ENCODE results near the gene BRD3.
A peak's percentile ranks its signal among the peaks of the same experiment; 100 is the strongest.

BRD3 gene

DNA sequence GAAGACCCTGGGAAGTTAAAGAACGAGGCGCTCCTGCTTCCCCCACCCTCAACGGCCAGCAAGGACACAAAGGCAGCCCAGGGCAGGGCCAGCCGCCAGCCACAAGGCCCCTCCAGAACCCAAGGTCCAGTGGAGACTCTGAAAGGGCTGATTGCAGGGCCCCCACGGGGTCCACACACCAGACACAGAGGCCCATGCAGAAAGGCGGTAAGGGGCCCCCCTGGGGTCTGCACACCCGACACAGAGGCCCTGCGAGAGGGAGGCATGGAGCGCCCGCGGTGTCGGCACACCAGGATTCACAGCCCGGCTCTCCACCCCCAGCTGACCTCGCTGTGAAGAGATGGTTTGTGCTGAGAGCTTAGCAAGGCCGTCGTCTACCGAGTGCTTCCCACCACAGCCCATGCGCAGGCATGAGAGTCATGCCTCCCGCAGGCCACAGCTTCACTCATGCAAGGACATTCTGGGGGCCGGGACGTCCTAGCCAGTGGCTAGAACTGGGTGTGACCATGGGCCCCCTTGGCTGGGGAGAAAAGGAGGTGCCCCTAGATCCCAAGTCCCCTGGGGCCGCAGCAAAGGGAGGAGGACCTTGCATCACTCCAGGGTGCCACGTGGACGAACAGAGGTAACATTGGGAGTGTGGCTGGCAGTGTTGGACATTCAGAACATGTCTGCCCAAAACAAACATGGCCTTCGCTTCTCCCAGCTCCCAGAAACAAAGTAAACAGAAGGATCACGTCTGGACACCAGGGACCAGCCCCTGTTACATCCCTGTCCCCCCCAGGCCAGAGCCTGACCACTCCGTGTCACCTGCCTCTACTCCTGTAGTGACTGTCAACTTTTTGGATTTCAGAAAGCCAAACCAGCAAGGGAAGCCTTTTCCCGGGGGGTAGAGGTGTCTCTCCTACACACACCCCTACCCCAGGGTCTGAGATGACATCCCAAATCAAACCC, 9.8 kb downstream of the BRD3 start:
- no peak overlapping the region for H3K4me3 ChIP-seq (ENCODE audit: low read depth, low read length)
- no peak for DNase-seq (ENCODE audit: low read depth)
- TF ChIP-seq, protein P1, sequence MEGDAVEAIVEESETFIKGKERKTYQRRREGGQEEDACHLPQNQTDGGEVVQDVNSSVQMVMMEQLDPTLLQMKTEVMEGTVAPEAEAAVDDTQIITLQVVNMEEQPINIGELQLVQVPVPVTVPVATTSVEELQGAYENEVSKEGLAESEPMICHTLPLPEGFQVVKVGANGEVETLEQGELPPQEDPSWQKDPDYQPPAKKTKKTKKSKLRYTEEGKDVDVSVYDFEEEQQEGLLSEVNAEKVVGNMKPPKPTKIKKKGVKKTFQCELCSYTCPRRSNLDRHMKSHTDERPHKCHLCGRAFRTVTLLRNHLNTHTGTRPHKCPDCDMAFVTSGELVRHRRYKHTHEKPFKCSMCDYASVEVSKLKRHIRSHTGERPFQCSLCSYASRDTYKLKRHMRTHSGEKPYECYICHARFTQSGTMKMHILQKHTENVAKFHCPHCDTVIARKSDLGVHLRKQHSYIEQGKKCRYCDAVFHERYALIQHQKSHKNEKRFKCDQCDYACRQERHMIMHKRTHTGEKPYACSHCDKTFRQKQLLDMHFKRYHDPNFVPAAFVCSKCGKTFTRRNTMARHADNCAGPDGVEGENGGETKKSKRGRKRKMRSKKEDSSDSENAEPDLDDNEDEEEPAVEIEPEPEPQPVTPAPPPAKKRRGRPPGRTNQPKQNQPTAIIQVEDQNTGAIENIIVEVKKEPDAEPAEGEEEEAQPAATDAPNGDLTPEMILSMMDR (IDR thresholded peaks at IDR 0.05; ENCODE audit: control insufficient read depth, extremely low read depth, insufficient read depth), result no peak

DNA sequence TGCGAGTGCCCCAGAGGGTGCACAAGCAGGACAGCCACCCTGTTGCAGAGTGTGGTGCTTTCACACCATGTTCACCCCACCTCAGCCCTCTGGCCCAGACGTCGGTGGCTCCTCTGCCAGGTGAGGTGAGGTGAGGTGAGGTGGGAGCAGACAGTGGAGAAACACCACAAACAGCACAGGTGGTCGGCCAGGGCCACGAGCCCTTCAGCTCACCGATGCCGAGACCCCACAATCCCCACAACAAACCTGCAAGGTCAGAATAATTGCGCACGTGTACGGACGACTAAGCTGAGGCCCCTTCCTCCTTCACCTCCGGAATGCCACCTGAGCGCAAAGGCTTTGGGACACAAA, 10.5 kb downstream of the BRD3 start:
- no peak for DNase-seq (ENCODE audit: low read depth)
- H3K4me3 ChIP-seq (ENCODE audit: low read depth, low read length), result no peak overlapping the region
- TF ChIP-seq, protein P1 (IDR thresholded peaks at IDR 0.05; ENCODE audit: control insufficient read depth, extremely low read depth, insufficient read depth), result no peak

DNA sequence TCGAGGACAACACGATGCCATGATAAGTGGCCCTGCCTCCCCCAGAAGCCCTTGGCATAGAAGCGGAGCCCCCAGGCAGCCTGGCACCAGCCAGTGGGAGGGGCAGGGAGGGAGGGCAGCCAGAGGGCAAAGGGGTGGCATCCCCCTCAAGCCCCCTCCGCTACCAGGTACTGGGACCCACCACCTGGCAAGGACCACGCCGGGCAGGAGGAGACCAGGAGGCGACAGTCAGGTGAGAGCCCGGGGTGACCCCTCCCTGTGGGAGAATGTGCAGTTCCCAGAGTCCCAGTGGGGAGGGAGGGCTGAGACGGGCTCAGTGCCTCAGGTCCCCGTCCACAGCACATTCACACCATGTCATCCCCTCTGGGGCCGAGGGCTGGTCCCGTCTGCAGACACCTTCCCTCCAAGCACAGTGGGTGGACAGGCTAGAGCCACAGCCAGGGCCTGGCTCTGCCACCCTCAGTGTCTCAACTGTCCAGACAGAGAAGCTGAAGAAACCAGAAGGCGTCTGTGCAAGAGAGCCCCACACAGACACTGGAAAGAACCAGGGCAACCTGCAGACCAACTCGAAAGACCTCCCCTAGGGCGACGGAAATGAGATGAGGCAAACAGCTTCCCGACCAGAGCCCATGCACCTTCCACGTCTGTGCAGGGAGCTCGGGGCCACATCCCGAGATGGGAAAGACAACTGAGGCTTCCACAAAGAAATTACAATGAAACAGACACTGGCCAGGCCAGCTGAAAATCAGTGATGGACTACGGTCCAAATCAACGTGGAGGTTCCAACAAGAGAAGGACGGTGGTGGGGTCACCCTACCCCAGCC, 11.1 kb downstream of the BRD3 start:
- TF ChIP-seq, protein P1 (IDR thresholded peaks at IDR 0.05; ENCODE audit: control insufficient read depth, extremely low read depth, insufficient read depth), result no peak
- DNase-seq (ENCODE audit: low read depth), result no peak
- H3K4me3 ChIP-seq (ENCODE audit: low read depth, low read length), result no peak overlapping the region

DNA sequence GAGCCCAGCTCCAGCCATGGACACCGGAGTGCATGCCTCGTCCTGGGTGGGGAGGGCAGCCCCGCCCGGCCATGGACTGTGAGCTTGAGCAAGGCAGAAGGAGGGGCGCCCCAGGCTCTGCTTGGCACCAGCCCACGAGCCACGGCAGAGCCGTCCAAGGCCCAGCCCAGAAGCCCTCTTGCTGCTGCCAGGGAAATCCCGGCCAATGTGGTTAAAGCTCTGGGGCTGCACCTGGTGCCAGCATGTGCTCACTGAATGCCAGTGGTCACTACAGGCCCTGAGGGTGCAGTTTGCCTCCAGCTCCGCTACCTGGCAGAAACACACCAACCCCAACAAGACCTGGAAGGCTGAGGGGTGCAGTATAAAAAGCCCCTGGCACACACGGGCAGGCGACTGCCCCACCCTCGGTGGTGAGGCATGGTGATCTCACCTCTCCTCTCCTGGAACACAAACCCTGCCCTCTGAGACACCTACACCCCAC, 11.8 kb downstream of the BRD3 start:
- TF ChIP-seq, protein P1 (IDR thresholded peaks at IDR 0.05; ENCODE audit: control insufficient read depth, extremely low read depth, insufficient read depth), result no peak
- H3K4me3 ChIP-seq (ENCODE audit: low read depth, low read length), result no peak overlapping the region
- peak; percentile 55 for DNase-seq (ENCODE audit: low read depth)

DNA sequence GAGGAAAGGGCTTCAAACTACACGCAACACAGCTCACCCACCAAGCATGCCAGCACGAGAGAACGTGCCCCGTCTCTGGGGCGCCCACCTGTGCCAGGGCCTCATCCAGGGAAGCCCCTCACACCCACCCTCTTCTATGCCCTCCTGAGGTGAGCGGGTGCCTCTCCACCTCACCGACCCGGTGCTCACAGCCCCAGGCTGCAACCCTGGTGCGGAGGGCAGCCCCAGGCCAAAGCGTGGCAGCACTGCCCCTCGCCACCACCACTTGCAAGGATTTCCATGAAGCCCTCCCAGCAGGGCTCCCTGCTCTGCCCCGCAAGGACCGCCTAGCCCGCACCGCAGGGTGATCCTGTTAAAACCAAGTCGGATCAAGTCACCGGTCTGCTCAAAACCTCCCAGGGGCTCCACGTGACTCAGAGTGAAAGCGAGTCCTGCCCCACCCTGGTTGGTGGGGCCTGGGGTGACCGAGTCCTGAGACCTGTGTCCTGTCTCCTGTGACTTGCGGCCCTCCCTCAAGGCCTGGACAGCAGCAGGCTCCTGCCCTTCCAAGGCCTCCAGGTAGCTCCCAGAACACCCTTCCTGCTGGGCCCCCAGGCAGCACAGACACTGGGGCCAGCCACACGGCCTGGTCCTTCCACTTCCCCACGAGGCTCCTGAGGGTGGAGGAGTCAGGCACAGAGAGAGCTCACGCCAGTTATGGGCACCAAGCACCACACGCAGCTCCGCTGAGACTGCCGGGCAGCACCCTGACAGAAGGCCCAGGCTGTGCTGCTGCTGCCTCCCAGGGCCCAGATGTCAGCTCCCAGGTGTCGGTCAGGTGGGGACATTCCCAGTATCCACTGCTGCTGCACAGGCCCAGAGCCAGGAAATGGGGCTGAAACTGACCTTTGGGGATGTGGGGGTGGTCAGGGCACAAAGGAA, 12.7 kb downstream of the BRD3 start:
- TF ChIP-seq, protein P1 (IDR thresholded peaks at IDR 0.05; ENCODE audit: control insufficient read depth, extremely low read depth, insufficient read depth), result no peak
- H3K4me3 ChIP-seq (ENCODE audit: low read depth, low read length), result no peak overlapping the region
- DNase-seq (ENCODE audit: low read depth), result no peak
